ENCODE results near the gene FLVCR2. TPM values are rescaled to one million over a fixed set of nuclear protein-coding genes. Genes with fewer than 3 reads are reported as not detected.
A peak's percentile ranks its signal among the peaks of the same experiment; 100 is the strongest.

The FLVCR2 gene
- total RNA-seq, 2 experiments from 2014 or later = 2.8 to 7.6 TPM

- H3K4me1 Mint-ChIP-seq (ENCODE audit: low read depth) = peaks cover 83% of the 10 kb centered on the region
- H3K4me3 Mint-ChIP-seq = peak overlapping the region; percentile 68
- peak; percentile 95 for DNase-seq
- H3K27me3 Mint-ChIP-seq = no peaks in the 10 kb centered on the region
- POLR2A ChIA-PET = interaction anchor here (0.6 to 7.1 kb wide), 16 partner anchors 8 to 118 kb away, joined by 3 to 172 read pairs (median 8); partner anchors contain the start of genes BATF, ERG28, FLVCR2 and TTLL5
- peak overlapping the region; percentile 99 for H3K27ac Mint-ChIP-seq
- no peaks in the 10 kb centered on the region for H3K9me3 Mint-ChIP-seq
- peaks cover 60% of the 10 kb centered on the region for H3K36me3 Mint-ChIP-seq
- CTCF ChIA-PET = interaction anchor here (0.6 to 6.4 kb wide), 12 partner anchors 13 to 121 kb away, joined by 3 to 91 read pairs (median 4); partner anchors contain the start of genes BATF and FLVCR2
- intact Hi-C loops (cut with micrococcal nuclease) = loop anchor here (1.0 to 5.0 kb wide), 5 partner anchors 9 to 295 kb away; partner anchors contain the start of gene BATF
Observed at GRCh38 chr14:75542588-75543091, 35.8 kb upstream of the FLVCR2 start.

- Mint-ChIP-seq H3K4me1 (ENCODE audit: low read depth) (peaks cover 86% of the 10 kb centered on the region), H3K27ac (peak overlapping the region; percentile 99), H3K4me3 (peak overlapping the region; percentile 68), H3K9me3 (no peaks in the 10 kb centered on the region), H3K36me3 (peaks cover 64% of the 10 kb centered on the region), H3K27me3 (no peaks in the 10 kb centered on the region)
- ChIA-PET POLR2A (interaction anchor here (1.1 to 7.1 kb wide), 11 partner anchors 12 to 117 kb away, joined by 3 to 172 read pairs (median 8); partner anchors contain the start of genes BATF, ERG28, FLVCR2 and TTLL5), CTCF (interaction anchor here (0.6 to 6.4 kb wide), 13 partner anchors 8 to 120 kb away, joined by 3 to 91 read pairs (median 4); partner anchors contain the start of genes BATF and FLVCR2)
- intact Hi-C loops (cut with micrococcal nuclease) = loop anchor here (5.0 kb wide), 1 partner anchor 296 kb away; no protein-coding TSS in a partner anchor
- no peak for DNase-seq
Observed at GRCh38 chr14:75543253-75543652, 35.2 kb upstream of the FLVCR2 start.

GRCh38 chr14:75543786-75544185 lies 34.6 kb upstream of the FLVCR2 start:
- Mint-ChIP-seq H3K27ac (peak overlapping the region; percentile 99), H3K9me3 (no peaks in the 10 kb centered on the region), H3K4me3 (peak overlapping the region; percentile 21), H3K36me3 (peaks cover 66% of the 10 kb centered on the region), H3K4me1 (ENCODE audit: low read depth) (peaks cover 86% of the 10 kb centered on the region), H3K27me3 (no peaks in the 10 kb centered on the region)
- no peak for DNase-seq
- POLR2A ChIA-PET = interaction anchor here (1.6 to 7.1 kb wide), 7 partner anchors 13 to 49 kb away, joined by 4 to 172 read pairs (median 20); partner anchors contain the start of genes BATF and FLVCR2
- CTCF ChIA-PET = interaction anchor here (0.9 to 6.4 kb wide), 6 partner anchors 8 to 49 kb away, joined by 4 to 91 read pairs (median 12); partner anchors contain the start of gene BATF
- intact Hi-C loops (cut with micrococcal nuclease) = loop anchor here (5.0 kb wide), 1 partner anchor 296 kb away; no protein-coding TSS in a partner anchor

GRCh38 chr14:75545907-75546306 lies 32.5 kb upstream of the FLVCR2 start:
- no peaks in the 10 kb centered on the region for H3K27me3 Mint-ChIP-seq
- H3K27ac Mint-ChIP-seq = peak overlapping the region; percentile 57
- peaks cover 55% of the 10 kb centered on the region for H3K36me3 Mint-ChIP-seq
- no peaks in the 10 kb centered on the region for H3K9me3 Mint-ChIP-seq
- CTCF ChIA-PET = interaction anchor here (1.1 to 5.9 kb wide), 3 partner anchors 10 to 31 kb away, joined by 3 to 65 read pairs (median 4); no protein-coding TSS in a partner anchor
- POLR2A ChIA-PET = interaction anchor here (1.1 to 2.6 kb wide), 2 partner anchors 21 to 24 kb away, joined by 3 to 7 read pairs; partner anchors contain the start of gene BATF
- H3K4me3 Mint-ChIP-seq = no peak overlapping the region
- intact Hi-C loops (cut with micrococcal nuclease) = no loop called here
- DNase-seq = no peak
- H3K4me1 Mint-ChIP-seq (ENCODE audit: low read depth) = peaks cover 86% of the 10 kb centered on the region

- intact Hi-C loops (cut with micrococcal nuclease) = no loop called here
- Mint-ChIP-seq H3K27me3 (no peaks in the 10 kb centered on the region), H3K36me3 (peaks cover 42% of the 10 kb centered on the region), H3K4me1 (ENCODE audit: low read depth) (peaks cover 81% of the 10 kb centered on the region), H3K4me3 (peak overlapping the region; percentile 15), H3K9me3 (no peaks in the 10 kb centered on the region), H3K27ac (peak overlapping the region; percentile 94)
- DNase-seq = no peak
- POLR2A ChIA-PET = interaction anchor here (1.5 to 5.4 kb wide), 4 partner anchors 9 to 26 kb away, joined by 5 to 49 read pairs (median 8); partner anchors contain the start of gene BATF
- CTCF ChIA-PET = interaction anchor here (1.4 to 5.9 kb wide), 5 partner anchors 12 to 107 kb away, joined by 3 to 65 read pairs (median 7); no protein-coding TSS in a partner anchor
Observed at GRCh38 chr14:75547552-75548250, 30.7 kb upstream of the FLVCR2 start.

DNA sequence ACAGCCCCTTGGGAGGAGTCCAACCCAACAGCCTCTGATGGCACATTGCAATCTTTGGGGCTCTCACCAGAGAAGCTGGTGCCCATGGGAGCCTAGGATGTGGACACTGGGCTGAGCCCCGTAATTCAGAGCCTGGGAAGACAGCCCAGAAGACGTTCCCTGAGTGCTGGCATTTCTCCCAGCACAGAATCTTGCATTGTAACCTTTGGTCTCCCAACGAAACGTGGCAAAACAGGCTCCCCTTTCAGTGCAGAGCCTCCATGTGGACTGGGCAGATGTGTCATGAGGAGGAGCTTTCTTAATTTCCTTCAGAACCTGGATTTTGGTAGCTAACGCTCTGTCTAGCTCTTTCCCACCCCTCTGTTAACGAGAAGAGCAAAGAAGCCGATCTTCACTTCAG lies 29.9 kb upstream of the FLVCR2 start:
- no peak for DNase-seq
- Mint-ChIP-seq H3K4me3 (peak overlapping the region; percentile 15), H3K9me3 (no peaks in the 10 kb centered on the region), H3K4me1 (ENCODE audit: low read depth) (peaks cover 82% of the 10 kb centered on the region), H3K27me3 (no peaks in the 10 kb centered on the region), H3K36me3 (peaks cover 42% of the 10 kb centered on the region), H3K27ac (peak overlapping the region; percentile 94)
- ChIA-PET POLR2A (interaction anchor here (0.6 to 5.4 kb wide), 9 partner anchors 9 to 437 kb away, joined by 3 to 49 read pairs (median 5); partner anchors contain the start of gene BATF), CTCF (interaction anchor here (1.4 to 5.9 kb wide), 6 partner anchors 13 to 106 kb away, joined by 3 to 65 read pairs (median 8); no protein-coding TSS in a partner anchor)
- intact Hi-C loops (cut with micrococcal nuclease) = no loop called here

DNA sequence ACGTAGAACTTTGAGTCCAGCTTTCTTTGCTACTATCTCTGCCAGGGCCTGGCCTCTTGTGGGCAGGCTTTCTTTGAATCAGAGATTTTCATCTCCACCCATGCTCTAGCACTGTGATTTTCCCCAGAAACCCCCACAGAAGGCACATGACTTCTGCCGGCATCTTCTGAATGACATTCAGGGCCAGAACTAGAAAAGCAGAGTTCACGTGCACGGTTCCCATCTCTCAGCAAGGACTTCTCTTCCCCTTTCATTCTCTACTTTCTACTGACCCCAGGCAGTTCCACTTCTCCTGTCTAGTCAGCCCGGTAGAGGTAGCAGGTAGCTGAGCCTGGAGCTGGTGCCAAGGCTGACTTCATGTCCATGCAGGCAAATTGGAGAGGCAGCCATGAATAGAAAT lies 29.3 kb upstream of the FLVCR2 start:
- intact Hi-C loops (cut with micrococcal nuclease) = loop anchor here (1.0 kb wide), 1 partner anchor 10 kb away; no protein-coding TSS in a partner anchor
- Mint-ChIP-seq H3K9me3 (no peaks in the 10 kb centered on the region), H3K36me3 (peaks cover 42% of the 10 kb centered on the region), H3K4me1 (ENCODE audit: low read depth) (peaks cover 81% of the 10 kb centered on the region), H3K4me3 (peak overlapping the region; percentile 13), H3K27ac (peak overlapping the region; percentile 94), H3K27me3 (no peaks in the 10 kb centered on the region)
- CTCF ChIA-PET = interaction anchor here (1.4 to 5.9 kb wide), 7 partner anchors 13 to 105 kb away, joined by 3 to 65 read pairs (median 7); no protein-coding TSS in a partner anchor
- POLR2A ChIA-PET = interaction anchor here (0.9 to 5.4 kb wide), 8 partner anchors 10 to 29 kb away, joined by 3 to 49 read pairs (median 6); partner anchors contain the start of gene BATF
- DNase-seq = peak; percentile 75

GRCh38 chr14:75551021-75551420 lies 27.4 kb upstream of the FLVCR2 start:
- Mint-ChIP-seq H3K4me1 (ENCODE audit: low read depth) (peaks cover 85% of the 10 kb centered on the region), H3K9me3 (no peaks in the 10 kb centered on the region), H3K27ac (peak overlapping the region; percentile 94), H3K27me3 (no peaks in the 10 kb centered on the region), H3K4me3 (no peak overlapping the region), H3K36me3 (peaks cover 34% of the 10 kb centered on the region)
- no peak for DNase-seq
- ChIA-PET POLR2A (interaction anchor here (5.4 kb wide), 1 partner anchor 11 kb away, joined by 49 read pairs; no protein-coding TSS in a partner anchor), CTCF (interaction anchor here (0.7 to 5.9 kb wide), 2 partner anchors 10 to 11 kb away, joined by 3 to 65 read pairs; no protein-coding TSS in a partner anchor)
- intact Hi-C loops (cut with micrococcal nuclease) = loop anchor here (1.0 to 10.0 kb wide), 2 partner anchors 9 to 1484 kb away; no protein-coding TSS in a partner anchor

DNA sequence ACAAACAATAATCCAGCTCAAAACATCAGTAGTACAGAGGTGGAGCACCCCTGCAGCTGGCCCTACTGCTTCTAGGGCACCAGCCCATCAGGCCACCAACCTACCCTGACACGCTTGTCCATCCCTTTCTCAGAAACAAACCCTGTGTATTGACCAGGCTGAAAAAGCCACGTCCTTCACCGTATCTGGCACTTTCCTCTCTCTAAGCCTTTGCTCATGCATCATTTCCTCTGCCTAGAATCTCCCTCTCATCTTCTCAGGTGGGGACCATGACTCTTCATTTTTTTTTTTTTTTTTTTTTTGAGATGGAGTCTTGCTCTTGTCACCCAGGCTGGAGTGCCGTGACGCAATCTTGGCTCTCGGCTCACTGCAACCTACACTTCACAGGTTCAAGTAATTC lies 25.3 kb upstream of the FLVCR2 start:
- Mint-ChIP-seq H3K4me3 (no peak overlapping the region), H3K27ac (no peak overlapping the region), H3K4me1 (ENCODE audit: low read depth) (peaks cover 77% of the 10 kb centered on the region), H3K9me3 (no peaks in the 10 kb centered on the region), H3K36me3 (peaks cover 20% of the 10 kb centered on the region), H3K27me3 (no peaks in the 10 kb centered on the region)
- CTCF ChIA-PET = interaction anchor here (1.2 to 1.7 kb wide), 4 partner anchors 8 to 64 kb away, joined by 4 to 5 read pairs (median 4); no protein-coding TSS in a partner anchor
- no peak for DNase-seq
- intact Hi-C loops (cut with micrococcal nuclease) = loop anchor here (10.0 kb wide), 1 partner anchor 1482 kb away; no protein-coding TSS in a partner anchor
- POLR2A ChIA-PET = interaction anchor here (1.0 to 1.3 kb wide), 3 partner anchors 12 to 107 kb away, joined by 3 read pairs; partner anchors contain the start of gene ERG28

DNA sequence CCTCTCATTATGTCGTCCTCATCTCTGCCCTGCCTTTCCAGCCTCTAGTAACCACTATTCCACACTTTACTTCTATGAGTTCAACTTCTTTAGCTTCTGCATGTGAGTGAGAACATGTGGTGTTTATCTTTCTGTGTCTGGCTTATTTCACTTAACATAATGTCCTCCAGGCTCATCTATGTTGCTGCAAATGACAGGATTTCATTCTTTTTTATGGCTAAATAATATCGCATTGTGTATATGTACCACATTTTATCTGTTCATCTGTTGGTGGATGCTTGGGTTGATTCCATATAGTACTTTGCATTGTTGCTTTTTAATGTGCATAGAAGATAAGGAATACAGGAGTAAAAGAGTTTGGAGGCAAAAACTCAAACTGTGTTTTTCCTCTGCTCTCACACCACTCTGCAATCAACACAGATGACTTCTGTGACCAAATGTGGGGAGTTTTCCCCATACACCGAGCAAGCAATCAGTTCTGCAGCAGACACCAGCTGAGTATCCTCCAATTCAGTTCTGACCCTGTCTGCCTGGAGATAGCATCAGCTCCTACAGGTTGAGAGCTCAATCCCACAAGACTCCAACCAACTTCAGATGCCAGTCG lies 24.6 kb upstream of the FLVCR2 start:
- intact Hi-C loops (cut with micrococcal nuclease) = loop anchor here (10.0 kb wide), 1 partner anchor 1481 kb away; no protein-coding TSS in a partner anchor
- Mint-ChIP-seq H3K4me1 (ENCODE audit: low read depth) (peaks cover 76% of the 10 kb centered on the region), H3K27ac (no peak overlapping the region), H3K36me3 (peaks cover 18% of the 10 kb centered on the region), H3K4me3 (no peak overlapping the region), H3K9me3 (no peaks in the 10 kb centered on the region), H3K27me3 (no peaks in the 10 kb centered on the region)
- DNase-seq = no peak
- CTCF ChIA-PET = interaction anchor here (1.1 to 1.3 kb wide), 3 partner anchors 13 to 35 kb away, joined by 3 to 4 read pairs (median 4); no protein-coding TSS in a partner anchor
- POLR2A ChIA-PET = interaction anchor here (1.0 kb wide), 1 partner anchor 12 kb away, joined by 3 read pairs; no protein-coding TSS in a partner anchor

Measured in activated CD4-positive, alpha-beta memory T cell treated with anti-CD3 and anti-CD28 coated beads for 36 hours (primary cell).